IMR-90 (cell line): ENCODE measurements around the gene SIM1. TPM values are rescaled to one million over a fixed set of nuclear protein-coding genes. Genes with fewer than 3 reads are reported as not detected.

Experiments
- ATAC-seq: fragments of 200-7000 bp; cut with Tn5 transposase; 2 replicates; pipeline ENCODE4 v1.9.1; 2020; ENCODE audit warnings: low read depth, mild to moderate bottlenecking, moderate library complexity
- BruUV-seq: library from RNA; stranded (reverse); fragments of 400-500 nt; replicated peaks from 2 replicates; lab custom pipeline; 2021; lab: Mats Ljungman, UMichigan
- CTCF ChIA-PET: fragments of 300-600 bp; formaldehyde crosslinking; extraction: SDS; loops from one replicate; lab custom pipeline; 2021; ENCODE audit warnings: antibody characterized with exemption; lab: Yijun Ruan, JAX
- POLR2A ChIA-PET: fragments of 300-600 bp; sonication (Branson Sonifier 250); formaldehyde crosslinking; loops from one replicate; lab custom pipeline; 2022; ENCODE audit warnings: antibody characterized with exemption; ENCODE audit not compliant: unreplicated experiment; lab: Charles Lee
- DNase-seq: peaks from one replicate; pipeline ENCODE4 v3.0.0; 2013
- H2AFZ ChIP-seq: replicated peaks from 2 replicates; pipeline ENCODE3; 2013; ENCODE audit warnings: low read length, mild to moderate bottlenecking; ENCODE audit not compliant: poor library complexity
- H2AK5ac ChIP-seq: 2 replicates; pipeline ENCODE4 v1.6.1; 2013; ENCODE audit warnings: low read depth, low read length, inconsistent platforms
- H2AK9ac ChIP-seq: replicated peaks from 2 replicates; pipeline ENCODE3; 2013; ENCODE audit warnings: mild to moderate bottlenecking, low read depth, low read length, moderate library complexity; ENCODE audit not compliant: poor library complexity
- H2BK120ac ChIP-seq: 2 replicates; pipeline ENCODE4 v1.6.1; 2013; ENCODE audit warnings: low read depth, low read length, inconsistent platforms
- H2BK15ac ChIP-seq: 3 replicates; pipeline ENCODE4 v1.6.1; 2013; ENCODE audit warnings: low read depth, low read length, inconsistent platforms
- H2BK20ac ChIP-seq: 2 replicates; pipeline ENCODE4 v1.6.1; 2013; ENCODE audit warnings: low read depth, mild to moderate bottlenecking, inconsistent platforms, low read length, moderate library complexity
- H2BK5ac ChIP-seq: 2 replicates; pipeline ENCODE4 v1.6.1; 2013; ENCODE audit warnings: mild to moderate bottlenecking, low read depth, low read length, inconsistent platforms; ENCODE audit not compliant: poor library complexity, severe bottlenecking
- H3K14ac ChIP-seq: replicated peaks from 2 replicates; pipeline ENCODE4 v1.6.1; 2013; ENCODE audit warnings: low read depth, low read length, inconsistent platforms
- H3K18ac ChIP-seq: 2 replicates; pipeline ENCODE4 v1.6.1; 2013; ENCODE audit warnings: low read depth, low read length, control low read depth
- H3K23ac ChIP-seq: 2 replicates; pipeline ENCODE4 v1.6.1; 2013; ENCODE audit warnings: low read depth, low read length, inconsistent platforms
- H3K27ac ChIP-seq: 2 replicates; pipeline ENCODE4 v1.5.1; 2013; ENCODE audit warnings: mild to moderate bottlenecking, control low read depth, low read length; ENCODE audit not compliant: insufficient read depth
- H3K27me3 ChIP-seq: 2 replicates; pipeline ENCODE4 v1.6.1; 2013; ENCODE audit warnings: low read length; ENCODE audit not compliant: control insufficient read depth, insufficient read depth
- H3K36me3 ChIP-seq: 2 replicates; pipeline ENCODE4 v1.6.1; 2013; ENCODE audit warnings: low read length, mixed read lengths; ENCODE audit not compliant: control insufficient read depth, insufficient read depth
- H3K4ac ChIP-seq: 2 replicates; pipeline ENCODE4 v1.6.1; 2013; ENCODE audit warnings: low read depth, low read length, inconsistent platforms
- H3K4me1 ChIP-seq: 2 replicates; pipeline ENCODE4 v1.6.1; 2013; ENCODE audit warnings: low read length, mixed read lengths; ENCODE audit not compliant: control insufficient read depth, insufficient read depth
- H3K4me2 ChIP-seq: 2 replicates; pipeline ENCODE4 v1.6.1; 2013; ENCODE audit warnings: low read depth, mild to moderate bottlenecking, control low read depth, low read length, moderate library complexity
- H3K4me3 ChIP-seq: 2 replicates; pipeline ENCODE4 v1.5.1; 2013; ENCODE audit warnings: low read depth, mild to moderate bottlenecking, control low read depth, low read length, moderate library complexity; ENCODE audit not compliant: insufficient read depth
- H3K56ac ChIP-seq: 2 replicates; pipeline ENCODE4 v1.6.1; 2013; ENCODE audit warnings: low read length, inconsistent platforms; ENCODE audit not compliant: insufficient read depth; ENCODE audit errors: extremely low read depth
- H3K79me1 ChIP-seq, 2 experiments: 2 replicates each; pipeline ENCODE4 v1.6.1; 2013; ENCODE audit warnings: low read length in 2 of 2, inconsistent platforms in 1 of 2, low read depth in 1 of 2
- H3K9ac ChIP-seq: 2 replicates; pipeline ENCODE4 v1.6.1; 2013; ENCODE audit warnings: low read depth, low read length, control low read depth
- H3K9me1 ChIP-seq: 2 replicates; pipeline ENCODE4 v1.6.1; 2013; ENCODE audit warnings: low read length, inconsistent platforms; ENCODE audit not compliant: insufficient read depth
- H3K9me3 ChIP-seq: 2 replicates; pipeline ENCODE4 v1.6.1; 2013; ENCODE audit warnings: low read length; ENCODE audit not compliant: control insufficient read depth, insufficient read depth
- H4K20me1 ChIP-seq: 2 replicates; pipeline ENCODE4 v1.6.1; 2013; ENCODE audit warnings: low read length, inconsistent platforms; ENCODE audit not compliant: insufficient read depth
- H4K5ac ChIP-seq: 2 replicates; pipeline ENCODE4 v1.6.1; 2013; ENCODE audit warnings: mild to moderate bottlenecking, low read depth, low read length, control low read depth
- H4K8ac ChIP-seq, 2 experiments: 2 replicates each; pipeline ENCODE4 v1.6.1; 2013; ENCODE audit warnings: low read depth in 2 of 2, low read length in 2 of 2, control low read depth in 1 of 2, inconsistent platforms in 1 of 2
- H4K91ac ChIP-seq: 2 replicates; pipeline ENCODE4 v1.6.1; 2013; ENCODE audit warnings: low read depth, low read length, inconsistent platforms; ENCODE audit not compliant: insufficient read depth
- BHLHE40 ChIP-seq: fragments of 150-350 bp; IDR thresholded peaks from 2 replicates; pipeline ENCODE4 v1.6.1; 2016; ENCODE audit warnings: mild to moderate bottlenecking, low read depth, low read length
- CEBPB ChIP-seq: IDR thresholded peaks from 2 replicates; pipeline ENCODE4 v1.6.1; 2012; ENCODE audit warnings: low read depth, low read length, improper control_type of control experiment
- CHD1 ChIP-seq: IDR thresholded peaks from 2 replicates; pipeline ENCODE4 v1.6.1; 2012; ENCODE audit warnings: low read depth, low read length, improper control_type of control experiment
- FOS ChIP-seq: fragments of 150-350 bp; IDR thresholded peaks from 2 replicates; pipeline ENCODE4 v1.6.1; 2016; ENCODE audit warnings: low read depth, low read length
- MAFK ChIP-seq: IDR thresholded peaks from 2 replicates; pipeline ENCODE4 v1.6.1; 2012; ENCODE audit warnings: low read depth, low read length, improper control_type of control experiment
- MAZ ChIP-seq: IDR thresholded peaks from 2 replicates; pipeline ENCODE4 v1.6.1; 2012; ENCODE audit warnings: low read depth, mild to moderate bottlenecking, low read length, improper control_type of control experiment, moderate library complexity, borderline replicate concordance
- MXI1 ChIP-seq: IDR thresholded peaks from 2 replicates; pipeline ENCODE4 v1.6.1; 2012; ENCODE audit warnings: low read depth, mild to moderate bottlenecking, low read length, moderate library complexity, borderline replicate concordance
- NFE2L2 ChIP-seq: fragments of 150-350 bp; IDR thresholded peaks from 2 replicates; pipeline ENCODE4 v1.6.1; 2016; ENCODE audit warnings: low read depth, mild to moderate bottlenecking, low read length
- POLR2A ChIP-seq: IDR thresholded peaks from 2 replicates; pipeline ENCODE4 v1.6.1; 2012; ENCODE audit warnings: mild to moderate bottlenecking, low read depth, low read length
- RAD21 ChIP-seq: IDR thresholded peaks from 2 replicates; pipeline ENCODE4 v1.6.1; 2012; ENCODE audit warnings: low read length, improper control_type of control experiment
- RCOR1 ChIP-seq: IDR thresholded peaks from 2 replicates; pipeline ENCODE4 v1.6.1; 2012; ENCODE audit warnings: mild to moderate bottlenecking, low read length, improper control_type of control experiment; ENCODE audit not compliant: insufficient replicate concordance
- RFX5 ChIP-seq: IDR thresholded peaks from 2 replicates; pipeline ENCODE4 v1.8.0; 2012; ENCODE audit warnings: low read depth, mild to moderate bottlenecking, low read length, moderate library complexity
- SMC3 ChIP-seq: fragments of 150-350 bp; IDR thresholded peaks from 2 replicates; pipeline ENCODE4 v1.6.1; 2016; ENCODE audit warnings: low read depth, mild to moderate bottlenecking, antibody characterized with exemption, low read length, moderate library complexity
- dilution Hi-C: fragments of 300-500 bp; cut with HindIII; formaldehyde crosslinking; loops from one replicate; pipeline ENCODE4 v1.14.3; 2018; ENCODE audit warnings: low sequenced_read_pairs; ENCODE audit not compliant: unreplicated experiment
- in situ Hi-C: fragments of 300-500 bp; cut with MboI; formaldehyde crosslinking; loops from 3 replicates; pipeline ENCODE4 v1.14.3; 2019; ENCODE audit warnings: low sequenced_read_pairs, inconsistent platforms, mixed read lengths
- intact Hi-C: fragments of 100-400 bp; cut with micrococcal nuclease; formaldehyde crosslinking; loops from 2 replicates; pipeline ENCODE4 v1.10.0; 2022
- polyA plus RNA-seq, 3 experiments: library from polyadenylated mRNA; depleted of rRNA; stranded (reverse); fragments of >200 nt; gene quantifications; 2 replicates each; pipeline ENCODE4 v1.2.3, GENCODE V29; 2012; ENCODE audit warnings: low replicate concordance in 1 of 3
- total RNA-seq: library from RNA; depleted of rRNA; stranded (reverse); fragments of >200 nt; gene quantifications from 2 replicates; pipeline ENCODE4 v1.2.3, GENCODE V29; 2012
- TF ChIP-seq, protein P1 (sequence below): conservative IDR thresholded peaks from 2 replicates; pipeline ENCODE4 v1.5.1; 2012; ENCODE audit warnings: mild to moderate bottlenecking, low read depth, low read length, improper control_type of control experiment
- TF ChIP-seq, protein P2 (sequence below): fragments of 150-350 bp; IDR thresholded peaks from 2 replicates; pipeline ENCODE4 v1.6.1; 2016; ENCODE audit warnings: low read depth, mild to moderate bottlenecking, low read length, moderate library complexity, borderline replicate concordance
- TF ChIP-seq, protein P3 (sequence below): fragments of 150-350 bp; IDR thresholded peaks from 2 replicates; pipeline ENCODE4 v1.6.1; 2017; ENCODE audit warnings: mild to moderate bottlenecking, antibody characterized with exemption, low read length, low read depth

The SIM1 gene
- total and polyA plus RNA-seq, 2 of the 4 experiments (the other 2 are of a cell fraction) = not detected

DNA sequence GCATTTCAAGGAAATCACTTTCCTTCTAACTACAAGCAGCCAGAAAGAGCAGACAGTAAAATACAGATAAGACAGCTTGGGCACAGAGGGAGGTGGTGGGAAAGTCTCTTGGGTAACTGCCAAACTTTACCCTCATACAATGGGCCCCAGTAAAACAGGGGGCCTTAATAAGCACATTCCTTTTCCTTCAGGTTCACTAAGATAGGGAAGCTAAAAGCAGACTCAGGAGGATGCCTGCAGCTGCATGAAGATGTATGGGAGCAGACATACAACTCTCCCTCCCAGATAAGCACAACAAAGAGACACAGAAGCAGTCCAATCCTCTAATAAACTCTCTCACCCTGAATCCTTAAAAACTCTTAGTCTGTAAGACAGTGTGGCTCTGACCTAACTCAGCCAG is 49.0 kb downstream of the SIM1 start:
- Histone ChIP-seq H3K4ac (no peak overlapping the region), H3K56ac (no peak overlapping the region), H3K23ac (no peak overlapping the region), H4K91ac (no peak overlapping the region), H3K79me1 (no peaks in the 10 kb centered on the region), H3K9ac (no peak overlapping the region), H2AK9ac (no peak overlapping the region), H3K18ac (no peak overlapping the region), H3K4me2 (no peak overlapping the region), H4K8ac (no peak overlapping the region), H2BK5ac (no peak overlapping the region), H2BK20ac (no peak overlapping the region), H4K5ac (no peak overlapping the region), H2AFZ (no peak overlapping the region), H3K27ac (no peak overlapping the region), H3K9me3 (no peaks in the 10 kb centered on the region), H3K14ac (no peak overlapping the region), H3K9me1 (no peaks in the 10 kb centered on the region), H2AK5ac (no peak overlapping the region), H3K4me3 (no peak overlapping the region), H2BK15ac (no peak overlapping the region), H3K36me3 (no peaks in the 10 kb centered on the region), H3K4me1 (no peaks in the 10 kb centered on the region), H2BK120ac (no peak overlapping the region), H3K27me3 (peaks cover 18% of the 10 kb centered on the region), H4K20me1 (no peaks in the 10 kb centered on the region)
- in situ Hi-C loops (no loop called here), dilution Hi-C loops (no loop called here), intact Hi-C loops (no loop called here)
- no peak for TF ChIP-seq MXI1
- TF ChIP-seq, protein P1, sequence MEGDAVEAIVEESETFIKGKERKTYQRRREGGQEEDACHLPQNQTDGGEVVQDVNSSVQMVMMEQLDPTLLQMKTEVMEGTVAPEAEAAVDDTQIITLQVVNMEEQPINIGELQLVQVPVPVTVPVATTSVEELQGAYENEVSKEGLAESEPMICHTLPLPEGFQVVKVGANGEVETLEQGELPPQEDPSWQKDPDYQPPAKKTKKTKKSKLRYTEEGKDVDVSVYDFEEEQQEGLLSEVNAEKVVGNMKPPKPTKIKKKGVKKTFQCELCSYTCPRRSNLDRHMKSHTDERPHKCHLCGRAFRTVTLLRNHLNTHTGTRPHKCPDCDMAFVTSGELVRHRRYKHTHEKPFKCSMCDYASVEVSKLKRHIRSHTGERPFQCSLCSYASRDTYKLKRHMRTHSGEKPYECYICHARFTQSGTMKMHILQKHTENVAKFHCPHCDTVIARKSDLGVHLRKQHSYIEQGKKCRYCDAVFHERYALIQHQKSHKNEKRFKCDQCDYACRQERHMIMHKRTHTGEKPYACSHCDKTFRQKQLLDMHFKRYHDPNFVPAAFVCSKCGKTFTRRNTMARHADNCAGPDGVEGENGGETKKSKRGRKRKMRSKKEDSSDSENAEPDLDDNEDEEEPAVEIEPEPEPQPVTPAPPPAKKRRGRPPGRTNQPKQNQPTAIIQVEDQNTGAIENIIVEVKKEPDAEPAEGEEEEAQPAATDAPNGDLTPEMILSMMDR = no peak
- no peak for TF ChIP-seq CHD1
- TF ChIP-seq POLR2A = no peak
- TF ChIP-seq SMC3 = no peak
- no peak for TF ChIP-seq RFX5
- no peak for TF ChIP-seq NFE2L2
- TF ChIP-seq, protein P2, sequence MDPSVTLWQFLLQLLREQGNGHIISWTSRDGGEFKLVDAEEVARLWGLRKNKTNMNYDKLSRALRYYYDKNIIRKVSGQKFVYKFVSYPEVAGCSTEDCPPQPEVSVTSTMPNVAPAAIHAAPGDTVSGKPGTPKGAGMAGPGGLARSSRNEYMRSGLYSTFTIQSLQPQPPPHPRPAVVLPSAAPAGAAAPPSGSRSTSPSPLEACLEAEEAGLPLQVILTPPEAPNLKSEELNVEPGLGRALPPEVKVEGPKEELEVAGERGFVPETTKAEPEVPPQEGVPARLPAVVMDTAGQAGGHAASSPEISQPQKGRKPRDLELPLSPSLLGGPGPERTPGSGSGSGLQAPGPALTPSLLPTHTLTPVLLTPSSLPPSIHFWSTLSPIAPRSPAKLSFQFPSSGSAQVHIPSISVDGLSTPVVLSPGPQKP = no peak
- no peak for TF ChIP-seq CEBPB
- TF ChIP-seq MAFK = no peak
- no peak for TF ChIP-seq RAD21
- no peak for TF ChIP-seq RCOR1
- no peak for TF ChIP-seq MAZ
- TF ChIP-seq FOS = no peak
- TF ChIP-seq BHLHE40 = no peak
- TF ChIP-seq, protein P3, sequence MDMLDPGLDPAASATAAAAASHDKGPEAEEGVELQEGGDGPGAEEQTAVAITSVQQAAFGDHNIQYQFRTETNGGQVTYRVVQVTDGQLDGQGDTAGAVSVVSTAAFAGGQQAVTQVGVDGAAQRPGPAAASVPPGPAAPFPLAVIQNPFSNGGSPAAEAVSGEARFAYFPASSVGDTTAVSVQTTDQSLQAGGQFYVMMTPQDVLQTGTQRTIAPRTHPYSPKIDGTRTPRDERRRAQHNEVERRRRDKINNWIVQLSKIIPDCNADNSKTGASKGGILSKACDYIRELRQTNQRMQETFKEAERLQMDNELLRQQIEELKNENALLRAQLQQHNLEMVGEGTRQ = no peak
- CTCF ChIA-PET = interaction anchor here (0.6 to 0.9 kb wide), 2 partner anchors 13 to 338 kb away, joined by 3 to 4 read pairs; no protein-coding TSS in a partner anchor
- ATAC-seq (no peak), DNase-seq (no peak)
- no TSS peak for BruUV-seq
- POLR2A ChIA-PET = no interaction called here
